Heart left ventricle (tissue), 13 donors: ENCODE measurements around the gene MILR1.

Source experiments
- CTCF ChIP-seq, 12 donors: fragments of 200-600 bp; sonication (generic) in 4 of 12; IDR thresholded peaks; one replicate each; pipeline versions ENCODE4 v1.5.0 to v1.8.0; 2018 to 2022; ENCODE audit warnings: antibody characterized with exemption in 12 of 12, mild to moderate bottlenecking in 5 of 12
- POLR2A ChIP-seq, 2 donors: fragments of 450-650 bp; IDR thresholded peaks; one replicate each; pipeline ENCODE4 v1.6.1; 2017; ENCODE audit warnings: antibody characterized with exemption in 2 of 2, mild to moderate bottlenecking in 2 of 2, moderate library complexity in 2 of 2
- donor health status: ischemic (EF 13 %, LVEDD 7.1; RV severe dilation, severe dysfunction).
- donor health status: DM: no; HTN: yes; CAD: no.
- donor health status: DM: no; HTN: no; CAD: no.
- donor health status: ischemic (EF 25% LVEDD 6.9; RV normal size, moderate dysfunction).
- donor health status: ischemic (EF 25% LVEDD 5.7; RV mildly dilated, moderate dysfunction).
- donor health status: ischemic (EF 35%, LVEDD 5.7; RV mildly dilated, moderate dysfunction).
- donor health status: nonischemic (EF 11% LVEDD 7.7; RV severe dilation, severe dysfunction).
- donor health status: DM: yes; HTN: yes; CAD: no.
- donor health status: PGD.
- donor health status: ischemic (EF 29% LVEDD 5.4; RV normal size, mild dysfunction).
- donor health status: nonischemic (EF 23%, LVEDD 6.1; RV moderate dilation, normal function).

- TF ChIP-seq CTCF (IDR thresholded peaks at IDR 0.05) (no peak), POLR2A (IDR thresholded peaks at IDR 0.05) (peak in 1 of 2 donors; percentile 89)
Measured at GRCh38 chr17:64506201-64506575, 57.3 kb downstream of the MILR1 start, which contains the start of gene DDX5.
